ENCODE results near the gene LUZP2. TPM values are rescaled to one million over a fixed set of nuclear protein-coding genes. Genes with fewer than 3 reads are reported as not detected.
A peak's percentile ranks its signal among the peaks of the same experiment; 100 is the strongest.

The LUZP2 gene
- total and polyA plus RNA-seq, 4 donors: 70.8 to 147 (median 99.0) TPM

DNA sequence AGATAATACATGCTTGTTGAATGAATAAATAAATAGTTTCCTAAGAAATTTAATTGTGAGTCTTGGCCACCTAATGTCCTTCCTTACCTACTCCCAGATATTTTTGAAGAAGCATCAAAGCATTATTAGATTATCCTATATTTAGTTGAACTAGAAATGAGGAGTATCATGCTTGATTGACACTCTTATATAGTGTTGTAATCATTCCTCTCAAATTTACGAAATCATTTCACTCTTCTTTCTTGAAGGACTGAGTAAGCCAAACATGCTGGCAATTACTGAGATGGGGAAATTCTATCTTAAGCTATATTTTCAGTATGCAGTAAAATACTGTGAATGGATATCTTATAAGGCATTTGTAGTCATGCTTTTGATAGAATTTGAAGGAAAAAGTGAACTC, 189.0 kb downstream of the LUZP2 start:
- DNase-seq (ENCODE audit: low read depth in 4 of 6, low spot score in 6 of 6): no peak
- no peaks in the 10 kb centered on the region for H3K36me3 ChIP-seq (ENCODE audit: control insufficient read depth, insufficient read depth, low read length)
- H3K9me3 ChIP-seq (ENCODE audit: control insufficient read depth, insufficient read depth, low read length): no peaks in the 10 kb centered on the region
- H3K4me3 ChIP-seq (ENCODE audit: low read depth, low read length): no peak overlapping the region
- H3K27ac ChIP-seq (ENCODE audit: low read depth, low read length): no peak overlapping the region
- no peaks in the 10 kb centered on the region for H3K27me3 ChIP-seq (ENCODE audit: control insufficient read depth, insufficient read depth, low read length)
- WGBS (ENCODE audit: insufficient coverage): no CpG with 5 or more reads among the region's 1 CpG
- H3K4me1 ChIP-seq (ENCODE audit: control insufficient read depth, insufficient read depth, low read length): no peaks in the 10 kb centered on the region

DNA sequence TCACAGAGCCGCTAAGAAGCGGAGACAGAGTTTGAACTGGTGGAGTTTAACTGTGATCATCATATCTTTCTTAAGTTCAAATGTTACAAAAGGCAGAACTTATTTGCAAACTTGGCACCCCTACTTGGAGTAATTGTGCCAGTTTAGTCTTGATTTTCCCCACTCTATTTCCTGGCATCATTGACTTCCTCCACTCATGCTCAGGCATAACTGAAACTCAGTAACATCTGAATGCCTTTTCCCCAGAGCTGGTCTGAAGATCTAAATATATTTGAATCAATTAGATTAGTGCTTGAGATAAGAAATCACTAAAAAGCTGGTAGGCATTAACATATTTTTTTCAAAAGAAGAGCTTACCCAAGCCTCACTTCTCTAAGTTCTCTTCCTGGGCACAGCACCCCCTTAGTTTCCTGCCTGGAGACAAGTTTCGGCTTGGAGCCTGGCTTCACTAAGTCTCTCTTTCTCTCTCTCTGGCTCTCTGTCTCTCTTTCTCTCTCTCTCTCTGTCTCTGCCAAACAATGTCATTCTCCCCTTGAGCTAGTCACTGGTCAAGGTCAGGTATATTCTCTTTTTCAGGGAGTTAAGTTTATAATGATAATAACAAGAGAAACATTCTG, 190.8 kb downstream of the LUZP2 start:
- no peaks in the 10 kb centered on the region for H3K9me3 ChIP-seq (ENCODE audit: control insufficient read depth, insufficient read depth, low read length)
- H3K4me3 ChIP-seq (ENCODE audit: low read depth, low read length): no peak overlapping the region
- no peaks in the 10 kb centered on the region for H3K27me3 ChIP-seq (ENCODE audit: control insufficient read depth, insufficient read depth, low read length)
- H3K27ac ChIP-seq (ENCODE audit: low read depth, low read length): no peak overlapping the region
- no peaks in the 10 kb centered on the region for H3K4me1 ChIP-seq (ENCODE audit: control insufficient read depth, insufficient read depth, low read length)
- peak in 1 of 6 donors; percentile 14 for DNase-seq (ENCODE audit: low read depth in 4 of 6, low spot score in 6 of 6)
- no CpG with 5 or more reads among the region's 3 CpGs for WGBS (ENCODE audit: insufficient coverage)
- H3K36me3 ChIP-seq (ENCODE audit: control insufficient read depth, insufficient read depth, low read length): no peaks in the 10 kb centered on the region

DNA sequence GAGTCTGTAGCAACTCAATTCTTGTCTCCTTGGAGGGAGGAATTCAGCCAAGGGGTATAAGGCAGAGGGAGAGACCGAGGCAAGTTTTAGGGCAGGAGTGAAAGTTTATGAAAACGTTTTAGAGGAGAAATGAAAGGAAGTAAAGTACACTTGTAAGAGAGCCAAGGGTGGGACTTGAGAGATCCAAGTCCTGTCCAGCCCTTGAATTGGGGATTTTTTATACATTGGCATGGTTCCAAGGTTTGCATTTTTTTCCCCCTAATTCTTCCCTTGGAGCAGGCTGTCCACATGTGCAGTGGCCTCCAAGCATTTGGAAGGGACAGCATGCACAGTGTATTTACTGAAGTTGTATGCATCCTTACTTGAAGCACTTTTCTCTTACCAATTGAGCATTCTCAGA, 192.1 kb downstream of the LUZP2 start:
- peak in 1 of 6 donors; percentile 40 for DNase-seq (ENCODE audit: low read depth in 4 of 6, low spot score in 6 of 6)
- no peak overlapping the region for H3K27ac ChIP-seq (ENCODE audit: low read depth, low read length)
- H3K27me3 ChIP-seq (ENCODE audit: control insufficient read depth, insufficient read depth, low read length): no peaks in the 10 kb centered on the region
- whole genome bisulfite sequencing (ENCODE audit: insufficient coverage): 47% methylated on average over 2 of the region's 2 CpGs
- no peaks in the 10 kb centered on the region for H3K9me3 ChIP-seq (ENCODE audit: control insufficient read depth, insufficient read depth, low read length)
- no peak overlapping the region for H3K4me3 ChIP-seq (ENCODE audit: low read depth, low read length)
- no peaks in the 10 kb centered on the region for H3K4me1 ChIP-seq (ENCODE audit: control insufficient read depth, insufficient read depth, low read length)
- no peaks in the 10 kb centered on the region for H3K36me3 ChIP-seq (ENCODE audit: control insufficient read depth, insufficient read depth, low read length)

DNA sequence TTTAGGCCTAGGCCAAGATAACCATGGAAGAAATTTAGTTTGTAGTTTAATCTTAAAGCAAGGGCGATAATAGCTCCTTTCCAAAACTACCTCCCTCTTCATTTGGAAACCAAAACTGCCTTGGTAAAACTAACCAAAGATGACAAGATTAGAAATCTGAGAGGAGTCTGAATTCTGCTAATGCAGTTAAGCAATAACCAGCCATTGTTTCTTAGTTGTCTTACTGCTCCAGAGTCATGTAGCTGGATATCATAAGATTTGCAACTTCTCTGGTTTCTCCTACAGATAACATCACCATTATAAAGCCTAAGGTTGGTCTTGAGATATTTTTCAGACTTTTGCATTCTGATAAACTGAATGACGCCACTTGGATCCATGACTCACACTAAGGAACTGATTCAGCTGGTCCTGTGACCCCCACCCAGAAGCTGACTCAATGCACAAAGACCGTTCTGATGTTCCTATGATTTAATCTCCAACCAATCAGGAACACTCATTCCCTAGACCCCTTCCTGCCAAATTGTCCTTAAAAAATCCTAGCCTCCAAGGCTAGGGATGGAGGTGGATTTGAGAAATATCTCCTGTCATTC, 200.8 kb downstream of the LUZP2 start:
- no peak for DNase-seq (ENCODE audit: low read depth in 4 of 6, low spot score in 6 of 6)
- H3K4me1 ChIP-seq (ENCODE audit: control insufficient read depth, insufficient read depth, low read length): no peaks in the 10 kb centered on the region
- H3K9me3 ChIP-seq (ENCODE audit: control insufficient read depth, insufficient read depth, low read length): peaks cover 1% of the 10 kb centered on the region
- H3K36me3 ChIP-seq (ENCODE audit: control insufficient read depth, insufficient read depth, low read length): no peaks in the 10 kb centered on the region
- no peak overlapping the region for H3K27ac ChIP-seq (ENCODE audit: low read depth, low read length)
- WGBS (ENCODE audit: insufficient coverage): 75% methylated on average over 1 of the region's 3 CpGs
- no peaks in the 10 kb centered on the region for H3K27me3 ChIP-seq (ENCODE audit: control insufficient read depth, insufficient read depth, low read length)
- H3K4me3 ChIP-seq (ENCODE audit: low read depth, low read length): no peak overlapping the region

DNA sequence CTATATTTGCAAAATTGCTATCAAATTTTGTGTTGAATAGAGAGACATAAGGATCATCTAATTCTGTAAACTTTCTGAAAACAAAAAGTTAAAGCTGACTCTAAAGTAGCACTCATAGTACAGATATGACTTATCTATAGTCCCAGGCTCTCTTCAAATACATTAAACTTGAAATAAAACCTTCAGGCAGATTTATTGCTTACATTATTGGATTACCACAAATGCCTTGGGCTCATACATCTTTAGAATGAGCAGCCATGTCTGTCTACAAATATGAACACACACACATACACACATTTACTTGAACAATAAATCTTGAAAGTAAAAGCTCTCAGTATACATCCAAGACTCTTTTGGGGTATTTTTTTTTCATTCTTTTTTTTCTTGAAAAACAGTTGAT, 207.9 kb downstream of the LUZP2 start:
- no peak for DNase-seq (ENCODE audit: low read depth in 4 of 6, low spot score in 6 of 6)
- H3K27ac ChIP-seq (ENCODE audit: low read depth, low read length): no peak overlapping the region
- H3K27me3 ChIP-seq (ENCODE audit: control insufficient read depth, insufficient read depth, low read length): no peaks in the 10 kb centered on the region
- H3K4me3 ChIP-seq (ENCODE audit: low read depth, low read length): no peak overlapping the region
- H3K36me3 ChIP-seq (ENCODE audit: control insufficient read depth, insufficient read depth, low read length): no peaks in the 10 kb centered on the region
- H3K4me1 ChIP-seq (ENCODE audit: control insufficient read depth, insufficient read depth, low read length): no peaks in the 10 kb centered on the region
- no peaks in the 10 kb centered on the region for H3K9me3 ChIP-seq (ENCODE audit: control insufficient read depth, insufficient read depth, low read length)

DNA sequence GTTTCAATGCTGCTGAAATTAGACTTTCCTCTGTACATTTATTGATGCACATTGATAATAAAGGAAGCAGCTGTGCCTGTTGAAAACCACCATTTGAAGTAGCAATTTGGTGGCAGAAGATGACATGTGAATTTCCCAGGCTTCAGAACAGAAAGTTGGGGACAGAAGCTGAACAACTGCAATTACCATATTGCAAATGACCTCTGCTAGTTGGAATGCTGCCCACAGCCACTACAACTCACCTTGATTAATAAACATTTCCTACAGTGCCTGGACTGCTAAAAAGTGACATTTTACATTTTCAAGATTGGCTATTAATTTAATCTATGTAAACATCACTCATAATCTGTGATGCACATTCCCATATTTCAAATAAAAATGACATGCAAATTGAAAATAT, 208.6 kb downstream of the LUZP2 start:
- DNase-seq (ENCODE audit: low read depth in 4 of 6, low spot score in 6 of 6): peak in 2 of 6 donors; percentile 3 to 19
- no peaks in the 10 kb centered on the region for H3K36me3 ChIP-seq (ENCODE audit: control insufficient read depth, insufficient read depth, low read length)
- H3K27me3 ChIP-seq (ENCODE audit: control insufficient read depth, insufficient read depth, low read length): no peaks in the 10 kb centered on the region
- H3K4me1 ChIP-seq (ENCODE audit: control insufficient read depth, insufficient read depth, low read length): no peaks in the 10 kb centered on the region
- H3K27ac ChIP-seq (ENCODE audit: low read depth, low read length): no peak overlapping the region
- H3K4me3 ChIP-seq (ENCODE audit: low read depth, low read length): no peak overlapping the region
- no peaks in the 10 kb centered on the region for H3K9me3 ChIP-seq (ENCODE audit: control insufficient read depth, insufficient read depth, low read length)

DNA sequence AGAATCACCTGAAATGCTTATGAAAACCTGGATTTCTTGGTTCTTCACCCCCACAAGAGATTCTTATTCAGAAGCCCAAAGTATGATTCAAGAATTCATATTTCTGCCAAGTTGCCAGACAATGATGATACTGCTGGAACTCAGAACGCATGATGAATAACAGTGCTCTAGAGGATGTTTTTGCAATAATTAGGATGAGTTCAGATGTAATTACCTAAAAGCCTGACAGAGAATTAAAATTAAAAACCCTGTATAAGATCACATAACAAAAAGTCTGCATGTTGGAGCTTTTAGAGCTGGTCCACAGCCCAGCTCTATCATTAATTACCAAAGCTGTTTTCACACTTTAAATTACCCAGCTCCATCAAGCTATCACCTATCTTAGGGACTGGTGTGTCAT, 211.8 kb downstream of the LUZP2 start:
- Histone ChIP-seq H3K36me3 (ENCODE audit: control insufficient read depth, insufficient read depth, low read length) (no peaks in the 10 kb centered on the region), H3K4me3 (ENCODE audit: low read depth, low read length) (no peak overlapping the region), H3K27ac (ENCODE audit: low read depth, low read length) (no peak overlapping the region), H3K27me3 (ENCODE audit: control insufficient read depth, insufficient read depth, low read length) (no peaks in the 10 kb centered on the region), H3K4me1 (ENCODE audit: control insufficient read depth, insufficient read depth, low read length) (no peaks in the 10 kb centered on the region), H3K9me3 (ENCODE audit: control insufficient read depth, insufficient read depth, low read length) (no peaks in the 10 kb centered on the region)
- DNase-seq (ENCODE audit: low read depth in 4 of 6, low spot score in 6 of 6): peak in 1 of 6 donors; percentile 12
- WGBS (ENCODE audit: insufficient coverage): no CpG with 5 or more reads among the region's 1 CpG

DNA sequence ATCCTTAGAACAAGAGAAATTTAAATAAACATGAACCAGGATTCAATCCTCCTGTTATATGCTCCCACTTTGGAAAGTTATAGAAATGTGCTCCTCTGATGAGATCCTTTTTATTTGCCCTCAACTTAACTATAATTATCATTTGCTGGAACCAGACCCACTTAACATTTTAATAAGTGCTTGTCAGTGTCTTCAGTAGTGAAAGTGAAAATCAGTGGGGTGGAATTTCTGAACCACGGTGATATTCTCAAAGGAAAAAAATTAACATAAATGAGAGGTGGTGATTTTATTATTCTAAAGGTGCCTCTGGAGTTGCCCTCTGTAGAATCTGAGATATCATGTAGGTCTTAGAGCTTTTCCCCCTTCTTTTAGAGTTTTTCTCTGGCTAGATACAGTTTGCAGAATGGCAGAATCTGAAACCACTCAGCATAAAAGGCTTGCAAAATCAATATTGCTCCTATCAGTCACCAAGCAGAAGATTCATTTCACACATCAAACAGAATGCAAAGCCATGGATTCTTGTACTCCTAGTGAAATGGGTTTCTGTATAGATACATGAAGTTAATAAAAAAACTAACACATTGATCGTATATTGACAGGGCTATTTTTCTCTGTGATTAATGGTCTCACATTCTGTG, 213.2 kb downstream of the LUZP2 start:
- no peaks in the 10 kb centered on the region for H3K9me3 ChIP-seq (ENCODE audit: control insufficient read depth, insufficient read depth, low read length)
- H3K4me3 ChIP-seq (ENCODE audit: low read depth, low read length): no peak overlapping the region
- no peaks in the 10 kb centered on the region for H3K27me3 ChIP-seq (ENCODE audit: control insufficient read depth, insufficient read depth, low read length)
- no CpG with 5 or more reads among the region's 2 CpGs for WGBS (ENCODE audit: insufficient coverage)
- no peaks in the 10 kb centered on the region for H3K36me3 ChIP-seq (ENCODE audit: control insufficient read depth, insufficient read depth, low read length)
- H3K27ac ChIP-seq (ENCODE audit: low read depth, low read length): no peak overlapping the region
- no peaks in the 10 kb centered on the region for H3K4me1 ChIP-seq (ENCODE audit: control insufficient read depth, insufficient read depth, low read length)
- DNase-seq (ENCODE audit: low read depth in 4 of 6, low spot score in 6 of 6): peak in 1 of 6 donors; percentile 15

DNA sequence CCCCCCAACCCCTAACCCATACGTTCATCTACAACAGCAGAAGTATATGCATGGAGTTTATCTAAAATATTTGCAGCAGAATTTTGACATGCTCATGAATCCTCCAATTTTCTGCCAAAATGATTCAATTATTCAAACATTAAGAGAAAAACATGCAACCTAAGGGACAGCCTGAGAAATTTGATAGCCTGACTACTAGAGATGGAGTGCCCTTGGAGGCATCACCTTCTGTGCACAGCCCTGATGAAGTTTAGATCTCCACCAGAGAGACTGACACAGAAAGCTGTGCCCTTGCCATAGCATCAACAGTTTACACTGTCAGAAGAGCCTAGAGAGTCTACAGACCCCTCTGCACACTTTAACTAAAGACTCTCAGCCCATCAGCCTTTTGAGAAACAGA, 217.7 kb downstream of the LUZP2 start:
- WGBS (ENCODE audit: insufficient coverage): no CpG with 5 or more reads among the region's 1 CpG

DNA sequence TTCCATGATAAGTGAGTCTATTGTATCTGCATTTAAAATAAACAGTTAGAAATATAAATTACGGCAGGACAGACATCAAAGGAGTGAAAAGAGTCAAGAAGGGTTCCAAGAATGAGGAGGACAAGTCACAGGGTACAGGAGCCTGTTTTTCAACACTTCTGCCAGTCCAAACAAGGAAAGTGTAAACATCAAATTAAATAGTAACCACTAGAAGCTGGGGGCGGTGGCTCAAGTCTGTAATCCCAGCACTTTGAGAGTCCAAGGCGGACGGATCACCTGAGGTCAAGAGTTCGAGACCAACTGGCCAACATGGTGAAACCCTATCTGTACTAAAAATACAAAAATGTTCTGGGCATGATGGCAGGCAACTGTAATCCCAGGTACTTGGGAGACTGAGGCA, 219.6 kb downstream of the LUZP2 start:
- Histone ChIP-seq H3K27ac (ENCODE audit: low read depth, low read length) (no peak overlapping the region), H3K9me3 (ENCODE audit: control insufficient read depth, insufficient read depth, low read length) (no peaks in the 10 kb centered on the region), H3K27me3 (ENCODE audit: control insufficient read depth, insufficient read depth, low read length) (no peaks in the 10 kb centered on the region), H3K4me3 (ENCODE audit: low read depth, low read length) (no peak overlapping the region), H3K36me3 (ENCODE audit: control insufficient read depth, insufficient read depth, low read length) (no peaks in the 10 kb centered on the region), H3K4me1 (ENCODE audit: control insufficient read depth, insufficient read depth, low read length) (no peaks in the 10 kb centered on the region)
- no peak for DNase-seq (ENCODE audit: low read depth in 4 of 6, low spot score in 6 of 6)
- WGBS (ENCODE audit: insufficient coverage): no CpG with 5 or more reads among the region's 5 CpGs

More for the DNA sequence above, 217.7 kb downstream of the LUZP2 start:
- H3K4me1 ChIP-seq (ENCODE audit: control insufficient read depth, insufficient read depth, low read length): no peaks in the 10 kb centered on the region
- H3K36me3 ChIP-seq (ENCODE audit: control insufficient read depth, insufficient read depth, low read length): no peaks in the 10 kb centered on the region
- H3K9me3 ChIP-seq (ENCODE audit: control insufficient read depth, insufficient read depth, low read length): no peaks in the 10 kb centered on the region
- no peak overlapping the region for H3K4me3 ChIP-seq (ENCODE audit: low read depth, low read length)
- no peak overlapping the region for H3K27ac ChIP-seq (ENCODE audit: low read depth, low read length)
- no peak for DNase-seq (ENCODE audit: low read depth in 4 of 6, low spot score in 6 of 6)
- H3K27me3 ChIP-seq (ENCODE audit: control insufficient read depth, insufficient read depth, low read length): no peaks in the 10 kb centered on the region
